HepG2 (cell line): ENCODE results near the gene EOGT. TPM values are rescaled to one million over a fixed set of nuclear protein-coding genes. Genes with fewer than 3 reads are reported as not detected.

Experiments used
- ATAC-seq: fragments of 200-7000 bp; cut with Tn5 transposase; 3 replicates; pipeline ENCODE4 v1.9.1; 2020; ENCODE audit warnings: mild to moderate bottlenecking, moderate library complexity
- BruUV-seq: library from RNA; stranded (reverse); fragments of 400-500 nt; replicated peaks from 2 replicates; lab custom pipeline; 2021; lab: Mats Ljungman, UMichigan
- CTCF ChIA-PET: fragments of 300-600 bp; formaldehyde crosslinking; extraction: SDS; loops from one replicate; lab custom pipeline; 2021; ENCODE audit warnings: low total read pairs, inconsistent platforms, low intra/inter-chr PET ratio; lab: Yijun Ruan, JAX
- POLR2A ChIA-PET: fragments of 350-600 bp; sonication (Branson Sonifier 250); formaldehyde crosslinking; loops from one replicate; lab custom pipeline; 2020; ENCODE audit warnings: antibody characterized with exemption, inconsistent platforms; lab: Yijun Ruan, JAX
- DNase-seq: peaks from one replicate; pipeline ENCODE4 v3.0.0-alpha.2; 2015; ENCODE audit warnings: low spot score
- FAIRE-seq: peaks from 3 replicates; lab custom pipeline; 2011; peaks lifted over from hg19 to GRCh38; lab: Jason Lieb, UNC
- H2AFZ ChIP-seq: one replicate; pipeline ENCODE4 v1.6.1; 2011; ENCODE audit warnings: low read length, inconsistent platforms
- H3K27ac ChIP-seq: fragments of 300-600 bp; 3 replicates; pipeline ENCODE4 v1.8.0; 2011; ENCODE audit warnings: mixed run types, mild to moderate bottlenecking, mixed read lengths, low read length, inconsistent platforms; ENCODE audit not compliant: insufficient read depth; ENCODE audit errors: extremely low read length
- H3K27me3 ChIP-seq, 2 experiments: fragments of 200-600 bp in 1 of 2; 2 replicates in 1 of 2; 3 replicates in 1 of 2; pipeline versions ENCODE4 v1.6.0 to v1.8.0; 2011; ENCODE audit warnings: low read length in 2 of 2, mild to moderate bottlenecking in 2 of 2, moderate library complexity in 2 of 2, inconsistent platforms in 1 of 2; ENCODE audit not compliant: insufficient read depth in 2 of 2, control insufficient read depth in 1 of 2
- H3K36me3 ChIP-seq, 2 experiments: fragments of 200-600 bp in 1 of 2; replicated peaks in 1 of 2; 2 replicates in 1 of 2; 3 replicates in 1 of 2; pipeline versions ENCODE4 v1.5.1 to v1.8.0; 2011; ENCODE audit warnings: low read length in 2 of 2, inconsistent platforms in 1 of 2; ENCODE audit not compliant: insufficient read depth in 2 of 2, control insufficient read depth in 1 of 2
- H3K4me1 ChIP-seq: 2 replicates; pipeline ENCODE4 v1.5.1; 2012; ENCODE audit warnings: low read length, inconsistent platforms; ENCODE audit not compliant: insufficient read depth
- H3K4me2 ChIP-seq: 2 replicates; pipeline ENCODE4 v1.6.0; 2011; ENCODE audit warnings: low read depth, low read length, inconsistent platforms
- H3K4me3 ChIP-seq, 3 experiments: fragments of 200-600 bp in 1 of 3; sonication (generic), shearing (Covaris generic) in 1 of 3; replicated peaks in 1 of 3; 2 replicates each; pipeline ENCODE4 v1.5.1; 2011 to 2016; ENCODE audit warnings: low read length in 3 of 3, inconsistent platforms in 2 of 3, low read depth in 2 of 3, mild to moderate bottlenecking in 2 of 3, control low read depth in 1 of 3, mixed read lengths in 1 of 3; ENCODE audit not compliant: insufficient read depth in 1 of 3
- H3K79me2 ChIP-seq: one replicate; pipeline ENCODE4 v1.6.1; 2011; ENCODE audit warnings: low read length, inconsistent platforms; ENCODE audit not compliant: insufficient read depth
- H3K9ac ChIP-seq: 2 replicates; pipeline ENCODE4 v1.6.0; 2011; ENCODE audit warnings: mild to moderate bottlenecking, low read depth, low read length, inconsistent platforms; ENCODE audit not compliant: insufficient read depth
- H3K9me3 ChIP-seq: 2 replicates; pipeline ENCODE4 v1.5.1; 2012; ENCODE audit warnings: mild to moderate bottlenecking, low read length
- H4K20me1 ChIP-seq: 2 replicates; pipeline ENCODE4 v1.6.0; 2011; ENCODE audit warnings: inconsistent platforms, mild to moderate bottlenecking, low read length, moderate library complexity; ENCODE audit not compliant: insufficient read depth
- CBX5 ChIP-seq: sonication (generic); formaldehyde crosslinking; IDR thresholded peaks from 2 replicates; pipeline ENCODE4 v1.4.0; 2020; ENCODE audit warnings: missing genetic modification reagents, borderline replicate concordance
- FOXA1 ChIP-seq, 2 experiments: fragments of 450-650 bp in 1 of 2; sonication (generic) in 1 of 2; formaldehyde crosslinking in 1 of 2; IDR thresholded peaks; 2 replicates each; pipeline versions ENCODE4 v1.4.0 to v1.6.1; 2016 to 2020; ENCODE audit warnings: missing genetic modification reagents in 1 of 2
- GABPB1 ChIP-seq: IDR thresholded peaks from 2 replicates; pipeline ENCODE4 v1.6.1; 2016; ENCODE audit warnings: mild to moderate bottlenecking, missing genetic modification reagents, moderate library complexity, missing compliant biosample characterization
- HOXA5 ChIP-seq: sonication (generic); formaldehyde crosslinking; IDR thresholded peaks from 2 replicates; pipeline ENCODE4 v1.4.0; 2020; ENCODE audit warnings: missing genetic modification reagents
- KAT7 ChIP-seq: IDR thresholded peaks from 2 replicates; pipeline ENCODE4 v1.6.1; 2018; ENCODE audit warnings: borderline replicate concordance, missing compliant biosample characterization
- MAF1 ChIP-seq: sonication (generic); formaldehyde crosslinking; IDR thresholded peaks from 2 replicates; pipeline ENCODE4 v1.5.0; 2020; ENCODE audit warnings: missing genetic modification reagents, borderline replicate concordance
- RELA ChIP-seq: sonication (generic); formaldehyde crosslinking; IDR thresholded peaks from 2 replicates; pipeline ENCODE4 v1.4.0; 2020; ENCODE audit warnings: missing genetic modification reagents
- SETDB1 ChIP-seq: sonication (generic); formaldehyde crosslinking; IDR thresholded peaks from 2 replicates; pipeline ENCODE4 v1.5.1; 2020; ENCODE audit warnings: missing genetic modification reagents, mild to moderate bottlenecking, borderline replicate concordance
- SP2 ChIP-seq: sonication (generic); formaldehyde crosslinking; IDR thresholded peaks from 2 replicates; pipeline ENCODE4 v1.5.1; 2020; ENCODE audit warnings: mild to moderate bottlenecking, missing genetic modification reagents
- XBP1 ChIP-seq: sonication (generic); formaldehyde crosslinking; IDR thresholded peaks from 2 replicates; pipeline ENCODE4 v1.5.0; 2020; ENCODE audit warnings: missing genetic modification reagents
- ZKSCAN8 ChIP-seq: IDR thresholded peaks from 2 replicates; pipeline ENCODE4 v1.6.1; 2016; ENCODE audit warnings: borderline replicate concordance, missing genetic modification reagents, missing compliant biosample characterization
- ZMAT3 ChIP-seq: sonication (generic); formaldehyde crosslinking; conservative IDR thresholded peaks from 2 replicates; pipeline ENCODE4 v1.7.0; 2021; ENCODE audit warnings: missing genetic modification reagents
- ZNF724P ChIP-seq: sonication (generic); formaldehyde crosslinking; IDR thresholded peaks from 2 replicates; pipeline ENCODE4 v1.8.0; 2022; ENCODE audit warnings: missing genetic modification reagents, borderline replicate concordance
- WGBS: methylation state at CpG from one replicate; pipeline ENCODE4 v1.1.6; 2017; ENCODE audit warnings: low lambda C conversion rate; 5-methylcytosine and 5-hydroxymethylcytosine counted together
- in situ Hi-C: cut with HindIII; loops from 2 replicates; pipeline ENCODE4 v1.10.0; 2017; ENCODE audit warnings: low pct_unique_long_range_greater_than_20kb; ENCODE audit not compliant: extremely low pct_ligation_motif_present
- intact Hi-C: fragments of 100-400 bp; cut with micrococcal nuclease; formaldehyde crosslinking; loops from one replicate; pipeline ENCODE4 v1.10.0; 2022; ENCODE audit not compliant: unreplicated experiment
- polyA plus RNA-seq, 8 experiments: library from polyadenylated mRNA; depleted of rRNA in 3 of 8; stranded (reverse) in 7 of 8; unstranded in 1 of 8; fragments of >200 nt; fragmentation: Illumina TruSeq in 4 of 8; extraction: Trizol in 4 of 8; gene quantifications; 2 replicates each; pipeline versions ENCODE4 v1.2.1 to v1.2.3, GENCODE V29; 2011 to 2016; ENCODE audit warnings: low read depth in 4 of 8, missing spikeins in 1 of 8, mixed read lengths in 1 of 8; ENCODE audit not compliant: insufficient read depth in 1 of 8
- total RNA-seq, 5 experiments: library from RNA; depleted of rRNA; stranded (reverse); fragments of >200 nt; fragmentation: Illumina TruSeq; extraction: Trizol; gene quantifications; 2 replicates each; pipeline ENCODE4 v1.2.3, GENCODE V29; 2016; ENCODE audit warnings: low read depth in 1 of 5
- TF ChIP-seq, protein P1 (sequence below): IDR thresholded peaks from 2 replicates; pipeline ENCODE4 v1.6.1; 2016; ENCODE audit warnings: missing compliant biosample characterization, missing genetic modification reagents, borderline replicate concordance
- TF ChIP-seq, protein P2 (sequence below): sonication (generic); formaldehyde crosslinking; IDR thresholded peaks from 2 replicates; pipeline ENCODE4 v1.4.0; 2020; ENCODE audit warnings: mild to moderate bottlenecking, missing genetic modification reagents, borderline replicate concordance
- TF ChIP-seq, protein P3 (sequence below): sonication (generic); formaldehyde crosslinking; IDR thresholded peaks from 2 replicates; pipeline ENCODE4 v1.8.0; 2022; ENCODE audit warnings: mild to moderate bottlenecking, missing genetic modification reagents, borderline replicate concordance

Gene EOGT
- total and polyA plus RNA-seq, 2 of the 13 experiments (the other 11 are each of a cell fraction or from before 2014, with no cell fraction given): 4.5 to 18.6 TPM

DNA sequence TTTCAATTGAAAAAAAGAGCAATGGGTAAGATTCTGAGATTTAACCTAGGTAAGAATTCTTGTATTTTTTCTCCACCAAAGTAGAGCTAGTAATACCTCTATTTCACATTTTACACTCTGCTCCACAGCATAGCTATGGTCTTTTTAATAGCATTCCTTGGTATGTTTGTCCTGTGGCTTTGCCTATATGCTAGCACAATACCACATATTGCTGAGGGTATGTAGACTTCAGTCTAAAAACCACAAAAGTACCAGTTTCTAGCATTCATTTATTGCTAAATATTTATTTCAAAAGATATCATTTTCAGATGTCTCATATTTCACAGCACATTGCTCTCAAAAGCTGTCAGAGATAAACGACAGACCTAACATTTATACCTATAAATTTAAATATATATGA, 18.2 kb upstream of the EOGT start:
- Histone ChIP-seq H3K79me2 (no peaks in the 10 kb centered on the region), H3K9ac (no peak overlapping the region), H4K20me1 (no peaks in the 10 kb centered on the region), H2AFZ (no peak overlapping the region), H3K36me3 (peaks cover 9 to 66% of the 10 kb centered on the region in 2 experiments), H3K4me2 (no peak overlapping the region), H3K9me3 (no peaks in the 10 kb centered on the region), H3K4me1 (no peaks in the 10 kb centered on the region), H3K27ac (no peak overlapping the region), H3K27me3 (no peaks in the 10 kb centered on the region), H3K4me3 (no peak overlapping the region)
- intact Hi-C loops (no loop called here), in situ Hi-C loops (no loop called here)
- ChIA-PET CTCF (no interaction called here), POLR2A (no interaction called here)
- no peak for FAIRE-seq
- WGBS: 100% methylated on average over 1 of the region's 1 CpG
- no peak for DNase-seq
- TF ChIP-seq MAF1 (CRISPR knock-in tag) (no peak), GABPB1 (CRISPR knock-in tag) (no peak), FOXA1 (IDR thresholded peaks at IDR 0.05) (no peak), FOXA1 (CRISPR knock-in tag; IDR thresholded peaks at IDR 0.05) (no peak)
- TF ChIP-seq, protein P1, sequence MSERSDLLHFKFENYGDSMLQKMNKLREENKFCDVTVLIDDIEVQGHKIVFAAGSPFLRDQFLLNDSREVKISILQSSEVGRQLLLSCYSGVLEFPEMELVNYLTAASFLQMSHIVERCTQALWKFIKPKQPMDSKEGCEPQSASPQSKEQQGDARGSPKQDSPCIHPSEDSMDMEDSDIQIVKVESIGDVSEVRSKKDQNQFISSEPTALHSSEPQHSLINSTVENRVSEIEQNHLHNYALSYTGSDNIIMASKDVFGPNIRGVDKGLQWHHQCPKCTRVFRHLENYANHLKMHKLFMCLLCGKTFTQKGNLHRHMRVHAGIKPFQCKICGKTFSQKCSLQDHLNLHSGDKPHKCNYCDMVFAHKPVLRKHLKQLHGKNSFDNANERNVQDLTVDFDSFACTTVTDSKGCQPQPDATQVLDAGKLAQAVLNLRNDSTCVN (CRISPR knock-in tag): no peak
- ATAC-seq: no peak
- no TSS peak for BruUV-seq

DNA sequence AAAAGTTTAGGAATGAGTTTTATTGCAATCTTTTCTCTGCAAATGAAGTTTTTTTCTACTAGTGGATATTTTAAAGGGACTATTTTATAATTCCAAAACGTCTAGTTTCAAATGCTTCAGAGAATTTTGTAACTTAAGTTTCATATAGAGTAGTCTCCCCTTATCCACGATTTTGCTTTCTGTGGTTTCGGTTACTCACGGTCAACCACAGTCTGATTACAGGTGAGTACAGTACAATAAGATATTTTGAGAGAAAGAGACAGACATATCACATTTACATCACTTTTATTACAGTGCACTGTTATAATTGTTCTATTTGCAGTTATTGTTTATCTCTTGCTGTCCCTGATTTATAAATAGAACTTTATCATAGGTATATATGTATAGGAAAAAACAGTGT, 7.4 kb upstream of the EOGT start:
- POLR2A ChIA-PET: no interaction called here
- Histone ChIP-seq H3K9ac (no peak overlapping the region), H3K9me3 (no peaks in the 10 kb centered on the region), H3K27ac (no peak overlapping the region), H3K4me1 (0 out of 2 replicates have a peak, but pooled peaks cover 4% of the 10 kb centered on the region), H3K4me3 (no peak overlapping the region), H2AFZ (no peak overlapping the region), H3K79me2 (no peaks in the 10 kb centered on the region), H3K27me3 (no peaks in the 10 kb centered on the region), H3K36me3 (peaks cover 6 to 18% of the 10 kb centered on the region in 2 experiments; a peak in 4 of 5 replicates), H3K4me2 (no peak overlapping the region), H4K20me1 (no peaks in the 10 kb centered on the region)
- intact Hi-C loops: no loop called here
- in situ Hi-C loops: no loop called here
- ATAC-seq (no peak), FAIRE-seq (no peak), DNase-seq (no peak)
- CTCF ChIA-PET: no interaction called here
- 73% methylated on average over 4 of the region's 4 CpGs for WGBS
- no TSS peak for BruUV-seq
- TF ChIP-seq XBP1 (CRISPR knock-in tag) (no peak), HOXA5 (no peak), KAT7 (no peak), SP2 (CRISPR knock-in tag) (no peak), RELA (CRISPR knock-in tag) (no peak), SETDB1 (CRISPR knock-in tag) (no peak), ZKSCAN8 (CRISPR knock-in tag) (no peak), ZNF724P (CRISPR knock-in tag) (no peak), CBX5 (no peak), ZMAT3 (no peak)
- TF ChIP-seq, protein P2, sequence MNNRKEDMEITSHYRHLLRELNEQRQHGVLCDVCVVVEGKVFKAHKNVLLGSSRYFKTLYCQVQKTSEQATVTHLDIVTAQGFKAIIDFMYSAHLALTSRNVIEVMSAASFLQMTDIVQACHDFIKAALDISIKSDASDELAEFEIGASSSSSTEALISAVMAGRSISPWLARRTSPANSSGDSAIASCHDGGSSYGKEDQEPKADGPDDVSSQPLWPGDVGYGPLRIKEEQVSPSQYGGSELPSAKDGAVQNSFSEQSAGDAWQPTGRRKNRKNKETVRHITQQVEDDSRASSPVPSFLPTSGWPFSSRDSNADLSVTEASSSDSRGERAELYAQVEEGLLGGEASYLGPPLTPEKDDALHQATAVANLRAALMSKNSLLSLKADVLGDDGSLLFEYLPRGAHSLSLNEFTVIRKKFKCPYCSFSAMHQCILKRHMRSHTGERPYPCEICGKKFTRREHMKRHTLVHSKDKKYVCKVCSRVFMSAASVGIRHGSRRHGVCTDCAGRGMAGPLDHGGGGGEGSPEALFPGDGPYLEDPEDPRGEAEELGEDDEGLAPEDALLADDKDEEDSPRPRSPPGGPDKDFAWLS: no peak
- TF ChIP-seq, protein P3, sequence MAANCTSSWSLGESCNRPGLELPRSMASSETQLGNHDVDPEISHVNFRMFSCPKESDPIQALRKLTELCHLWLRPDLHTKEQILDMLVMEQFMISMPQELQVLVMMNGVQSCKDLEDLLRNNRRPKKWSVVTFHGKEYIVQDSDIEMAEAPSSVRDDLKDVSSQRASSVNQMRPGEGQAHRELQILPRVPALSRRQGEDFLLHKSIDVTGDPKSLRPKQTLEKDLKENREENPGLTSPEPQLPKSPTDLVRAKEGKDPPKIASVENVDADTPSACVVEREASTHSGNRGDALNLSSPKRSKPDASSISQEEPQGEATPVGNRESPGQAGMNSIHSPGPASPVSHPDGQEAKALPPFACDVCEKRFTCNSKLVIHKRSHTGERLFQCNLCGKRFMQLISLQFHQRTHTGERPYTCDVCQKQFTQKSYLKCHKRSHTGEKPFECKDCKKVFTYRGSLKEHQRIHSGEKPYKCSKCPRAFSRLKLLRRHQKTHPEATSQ (CRISPR knock-in tag): no peak
